Body of pancreas (tissue), 4 donors: Measurements from ENCODE around the gene GRHPR.
"Not testable (repeated sequence)": the region's sequence is repeated elsewhere in the genome, so short reads cannot be mapped to it uniquely, and the experiment has no call there.

Experiments
- POLR2A ChIP-seq, 3 donors: fragments of 450-650 bp; IDR thresholded peaks; one replicate each; pipeline ENCODE4 v1.6.1; 2016; ENCODE audit warnings: antibody characterized with exemption in 3 of 3, mild to moderate bottlenecking in 2 of 3
- TF ChIP-seq, protein P1 (sequence below), 7 experiments: fragments of 450-650 bp in 4 of 7; fragments of 200-600 bp in 3 of 7; sonication (generic) in 3 of 7; IDR thresholded peaks; one replicate each; pipeline ENCODE4 v1.5.1; 2016 to 2019; ENCODE audit warnings: antibody characterized with exemption in 7 of 7

DNA sequence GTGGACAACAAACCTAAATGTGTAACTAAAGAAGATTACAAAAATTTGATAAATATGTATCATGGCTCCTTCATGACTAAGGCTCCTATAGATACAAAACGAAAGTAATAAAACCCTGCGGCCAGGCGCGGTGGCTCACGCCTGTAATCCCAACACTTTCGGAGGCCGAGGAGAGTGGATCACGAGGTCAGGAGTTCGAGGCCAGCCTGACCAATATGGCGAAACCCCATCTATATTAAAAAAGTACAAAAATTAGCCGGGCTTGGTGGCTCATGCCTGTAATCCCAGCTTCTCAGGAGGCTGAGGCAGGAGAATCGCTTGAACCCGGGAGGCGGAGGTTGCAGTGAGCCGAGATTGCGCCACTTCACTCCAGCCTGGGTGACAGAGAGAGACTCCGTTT is 45.0 kb downstream of the GRHPR start:
- not testable (repeated sequence) for TF ChIP-seq POLR2A (IDR thresholded peaks at IDR 0.05)
- TF ChIP-seq, protein P1, sequence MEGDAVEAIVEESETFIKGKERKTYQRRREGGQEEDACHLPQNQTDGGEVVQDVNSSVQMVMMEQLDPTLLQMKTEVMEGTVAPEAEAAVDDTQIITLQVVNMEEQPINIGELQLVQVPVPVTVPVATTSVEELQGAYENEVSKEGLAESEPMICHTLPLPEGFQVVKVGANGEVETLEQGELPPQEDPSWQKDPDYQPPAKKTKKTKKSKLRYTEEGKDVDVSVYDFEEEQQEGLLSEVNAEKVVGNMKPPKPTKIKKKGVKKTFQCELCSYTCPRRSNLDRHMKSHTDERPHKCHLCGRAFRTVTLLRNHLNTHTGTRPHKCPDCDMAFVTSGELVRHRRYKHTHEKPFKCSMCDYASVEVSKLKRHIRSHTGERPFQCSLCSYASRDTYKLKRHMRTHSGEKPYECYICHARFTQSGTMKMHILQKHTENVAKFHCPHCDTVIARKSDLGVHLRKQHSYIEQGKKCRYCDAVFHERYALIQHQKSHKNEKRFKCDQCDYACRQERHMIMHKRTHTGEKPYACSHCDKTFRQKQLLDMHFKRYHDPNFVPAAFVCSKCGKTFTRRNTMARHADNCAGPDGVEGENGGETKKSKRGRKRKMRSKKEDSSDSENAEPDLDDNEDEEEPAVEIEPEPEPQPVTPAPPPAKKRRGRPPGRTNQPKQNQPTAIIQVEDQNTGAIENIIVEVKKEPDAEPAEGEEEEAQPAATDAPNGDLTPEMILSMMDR (IDR thresholded peaks at IDR 0.05): not testable (repeated sequence)
